Neural cell (in vitro differentiated cells): ENCODE data around the gene KRR1. TPM values are rescaled to one million over a fixed set of nuclear protein-coding genes. Genes with fewer than 3 reads are reported as not detected.

ENCODE experiments used
- H2AFZ ChIP-seq: fragments of 200-600, 300-800 bp; sonication (generic), shearing (Covaris generic); 2 replicates; pipeline ENCODE4 v1.6.0; 2014; ENCODE audit warnings: low read depth, mild to moderate bottlenecking, antibody characterized with exemption, low read length, moderate library complexity
- H3F3A ChIP-seq: fragments of 200-600 bp; shearing (Covaris generic); 2 replicates; pipeline ENCODE4 v1.6.1; 2016; ENCODE audit warnings: mild to moderate bottlenecking, moderate library complexity, mixed read lengths, antibody characterized with exemption, low read length; ENCODE audit not compliant: insufficient read depth, poor library complexity, severe bottlenecking
- H3K27ac ChIP-seq: fragments of 200-600, 300-800 bp; sonication (generic), shearing (Covaris generic); 2 replicates; pipeline ENCODE4 v1.5.1; 2014; ENCODE audit warnings: mild to moderate bottlenecking, low read length, moderate library complexity
- H3K27me3 ChIP-seq: fragments of 300-800, 200-600 bp; sonication (generic), shearing (Covaris generic); 2 replicates; pipeline ENCODE4 v1.6.0; 2014; ENCODE audit warnings: mild to moderate bottlenecking, low read depth, low read length, moderate library complexity; ENCODE audit not compliant: insufficient read depth
- H3K36me3 ChIP-seq: fragments of 300-800, 200-600 bp; sonication (generic), shearing (Covaris generic); 2 replicates; pipeline ENCODE4 v1.5.1; 2014; ENCODE audit warnings: mild to moderate bottlenecking, antibody characterized with exemption, low read length, moderate library complexity; ENCODE audit not compliant: insufficient read depth
- H3K4me2 ChIP-seq: fragments of 300-800, 200-600 bp; sonication (generic), shearing (Covaris generic); 2 replicates; pipeline ENCODE4 v1.6.0; 2014; ENCODE audit warnings: mild to moderate bottlenecking, low read length
- H3K4me3 ChIP-seq: fragments of 300-800, 200-600 bp; sonication (generic), shearing (Covaris generic); 2 replicates; pipeline ENCODE4 v1.5.1; 2014; ENCODE audit warnings: mild to moderate bottlenecking, low read length, moderate library complexity
- H3K79me2 ChIP-seq: fragments of 200-600 bp; shearing (Covaris generic); replicated peaks from 2 replicates; pipeline ENCODE4 v1.6.0; 2014; ENCODE audit warnings: mild to moderate bottlenecking, low read length, moderate library complexity; ENCODE audit not compliant: insufficient read depth
- H3K9ac ChIP-seq: fragments of 300-800, 200-600 bp; sonication (generic), shearing (Covaris generic); 2 replicates; pipeline ENCODE4 v1.6.1; 2016; ENCODE audit warnings: mild to moderate bottlenecking, low read length, mixed read lengths
- H3K9me2 ChIP-seq: fragments of 200-600 bp; shearing (Covaris generic); 2 replicates; pipeline ENCODE4 v1.6.1; 2016; ENCODE audit warnings: mild to moderate bottlenecking, low read length, mixed read lengths; ENCODE audit not compliant: insufficient read depth
- H3K9me3 ChIP-seq: fragments of 200-600, 300-800 bp; sonication (generic), shearing (Covaris generic); 2 replicates; pipeline ENCODE4 v1.6.1; 2016; ENCODE audit warnings: mild to moderate bottlenecking, mixed run types, low read length, moderate library complexity, mixed read lengths
- H4K20me1 ChIP-seq: fragments of 200-600 bp; shearing (Covaris generic); 2 replicates; pipeline ENCODE4 v1.6.1; 2016; ENCODE audit warnings: mild to moderate bottlenecking, mixed run types; ENCODE audit not compliant: insufficient read depth
- CTCF ChIP-seq: fragments of 450-650 bp; IDR thresholded peaks from 2 replicates; pipeline ENCODE4 v1.5.1; 2014; ENCODE audit warnings: antibody characterized with exemption, mild to moderate bottlenecking, moderate library complexity; ENCODE audit not compliant: poor library complexity, severe bottlenecking
- EP300 ChIP-seq: fragments of 450-650 bp; conservative IDR thresholded peaks from 2 replicates; pipeline ENCODE4 v1.6.1; 2014; ENCODE audit warnings: antibody characterized with exemption, mild to moderate bottlenecking, moderate library complexity; ENCODE audit not compliant: poor library complexity, severe bottlenecking
- EZH2 ChIP-seq: fragments of 200-600, 300-800 bp; shearing (Covaris generic), sonication (generic); IDR thresholded peaks from 2 replicates; pipeline ENCODE4 v1.6.1; 2014; ENCODE audit warnings: antibody characterized with exemption, low read length, borderline replicate concordance, mild to moderate bottlenecking; ENCODE audit not compliant: insufficient read depth, poor library complexity, severe bottlenecking
- MXI1 ChIP-seq: fragments of 450-650 bp; conservative IDR thresholded peaks from 2 replicates; pipeline ENCODE4 v1.6.1; 2014; ENCODE audit warnings: antibody characterized with exemption, mild to moderate bottlenecking; ENCODE audit not compliant: poor library complexity, severe bottlenecking
- POLR2AphosphoS5 ChIP-seq: IDR thresholded peaks from 2 replicates; pipeline ENCODE4 v1.6.1; 2012
- RAD21 ChIP-seq: fragments of 450-650 bp; conservative IDR thresholded peaks from 2 replicates; pipeline ENCODE4 v1.6.1; 2014; ENCODE audit warnings: antibody characterized with exemption, mild to moderate bottlenecking, moderate library complexity
- SMC3 ChIP-seq: fragments of 450-650 bp; conservative IDR thresholded peaks from 2 replicates; pipeline ENCODE4 v1.6.1; 2014; ENCODE audit warnings: antibody characterized with exemption, mild to moderate bottlenecking, moderate library complexity; ENCODE audit not compliant: poor library complexity
- TAF1 ChIP-seq: IDR thresholded peaks from 2 replicates; pipeline ENCODE4 v1.6.1; 2012; ENCODE audit warnings: low read depth
- polyA plus RNA-seq: library from polyadenylated mRNA; depleted of rRNA; stranded (reverse); fragments of >200 nt; gene quantifications from 2 replicates; pipeline ENCODE4 v1.2.3, GENCODE V29; 2014
- TF ChIP-seq, protein P1 (sequence below): IDR thresholded peaks from 2 replicates; pipeline ENCODE4 v1.6.1; 2012; ENCODE audit warnings: borderline replicate concordance

The KRR1 gene
- polyA plus RNA-seq, 1 donor from 2014 or later: 74.5 TPM

DNA sequence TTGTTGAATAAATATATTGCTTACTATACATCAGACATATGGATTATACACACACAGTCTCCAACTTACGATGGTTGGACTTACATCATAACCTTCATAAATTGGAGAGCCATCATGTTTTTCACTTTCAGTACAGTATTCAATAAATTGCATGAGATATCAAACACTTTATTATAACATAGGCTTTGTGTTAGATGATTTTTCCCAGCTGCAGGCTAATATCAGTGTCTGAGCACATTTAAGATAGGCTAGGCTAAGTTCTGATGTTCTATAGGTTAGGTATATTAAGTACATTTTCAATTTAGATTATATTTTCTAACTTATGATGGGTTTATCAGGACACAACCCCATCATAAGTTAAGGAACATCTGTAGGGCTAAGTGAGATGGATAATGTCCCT lies 17.9 kb upstream of the KRR1 start:
- Histone ChIP-seq H3K9me3 (no peaks in the 10 kb centered on the region), H2AFZ (no peak overlapping the region), H3F3A (peaks cover 4% of the 10 kb centered on the region), H3K9me2 (no peaks in the 10 kb centered on the region), H3K27me3 (no peaks in the 10 kb centered on the region), H4K20me1 (no peaks in the 10 kb centered on the region), H3K27ac (no peak overlapping the region), H3K36me3 (no peaks in the 10 kb centered on the region), H3K4me2 (no peak overlapping the region), H3K79me2 (no peaks in the 10 kb centered on the region), H3K9ac (no peak overlapping the region), H3K4me3 (no peak overlapping the region)
- TF ChIP-seq CTCF (no peak), EZH2 (no peak), EP300 (no peak), TAF1 (no peak), MXI1 (no peak), RAD21 (no peak)
- TF ChIP-seq, protein P1, sequence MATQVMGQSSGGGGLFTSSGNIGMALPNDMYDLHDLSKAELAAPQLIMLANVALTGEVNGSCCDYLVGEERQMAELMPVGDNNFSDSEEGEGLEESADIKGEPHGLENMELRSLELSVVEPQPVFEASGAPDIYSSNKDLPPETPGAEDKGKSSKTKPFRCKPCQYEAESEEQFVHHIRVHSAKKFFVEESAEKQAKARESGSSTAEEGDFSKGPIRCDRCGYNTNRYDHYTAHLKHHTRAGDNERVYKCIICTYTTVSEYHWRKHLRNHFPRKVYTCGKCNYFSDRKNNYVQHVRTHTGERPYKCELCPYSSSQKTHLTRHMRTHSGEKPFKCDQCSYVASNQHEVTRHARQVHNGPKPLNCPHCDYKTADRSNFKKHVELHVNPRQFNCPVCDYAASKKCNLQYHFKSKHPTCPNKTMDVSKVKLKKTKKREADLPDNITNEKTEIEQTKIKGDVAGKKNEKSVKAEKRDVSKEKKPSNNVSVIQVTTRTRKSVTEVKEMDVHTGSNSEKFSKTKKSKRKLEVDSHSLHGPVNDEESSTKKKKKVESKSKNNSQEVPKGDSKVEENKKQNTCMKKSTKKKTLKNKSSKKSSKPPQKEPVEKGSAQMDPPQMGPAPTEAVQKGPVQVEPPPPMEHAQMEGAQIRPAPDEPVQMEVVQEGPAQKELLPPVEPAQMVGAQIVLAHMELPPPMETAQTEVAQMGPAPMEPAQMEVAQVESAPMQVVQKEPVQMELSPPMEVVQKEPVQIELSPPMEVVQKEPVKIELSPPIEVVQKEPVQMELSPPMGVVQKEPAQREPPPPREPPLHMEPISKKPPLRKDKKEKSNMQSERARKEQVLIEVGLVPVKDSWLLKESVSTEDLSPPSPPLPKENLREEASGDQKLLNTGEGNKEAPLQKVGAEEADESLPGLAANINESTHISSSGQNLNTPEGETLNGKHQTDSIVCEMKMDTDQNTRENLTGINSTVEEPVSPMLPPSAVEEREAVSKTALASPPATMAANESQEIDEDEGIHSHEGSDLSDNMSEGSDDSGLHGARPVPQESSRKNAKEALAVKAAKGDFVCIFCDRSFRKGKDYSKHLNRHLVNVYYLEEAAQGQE: no peak

- no peak overlapping the region for H3K4me2 ChIP-seq
- TF ChIP-seq EP300: no peak
- TF ChIP-seq POLR2AphosphoS5: no peak
- TF ChIP-seq CTCF: no peak
- TF ChIP-seq SMC3: no peak
- no peak for TF ChIP-seq MXI1
- TF ChIP-seq RAD21: no peak
- TF ChIP-seq EZH2: no peak
- TF ChIP-seq TAF1: no peak
- TF ChIP-seq, protein P1: no peak
- no peak overlapping the region for H2AFZ ChIP-seq
- H3K9ac ChIP-seq: no peak overlapping the region
- H3K4me3 ChIP-seq: no peak overlapping the region
- H3K36me3 ChIP-seq: no peaks in the 10 kb centered on the region
- no peaks in the 10 kb centered on the region for H3K9me2 ChIP-seq
- peaks cover 4% of the 10 kb centered on the region for H3F3A ChIP-seq
- H4K20me1 ChIP-seq: no peaks in the 10 kb centered on the region
- H3K9me3 ChIP-seq: no peaks in the 10 kb centered on the region
- H3K27me3 ChIP-seq: no peaks in the 10 kb centered on the region
- H3K27ac ChIP-seq: no peak overlapping the region
- no peaks in the 10 kb centered on the region for H3K79me2 ChIP-seq
Observed at GRCh38 chr12:75528692-75529091, 17.3 kb upstream of the KRR1 start.
